Raji (cell line): ENCODE data around the gene UBE3A.

Experiments
- POLR2A ChIP-seq: IDR thresholded peaks from 2 replicates; pipeline ENCODE4 v1.6.1; 2011; ENCODE audit warnings: low read depth, low read length, control low read depth; ENCODE audit not compliant: insufficient read depth

Gene UBE3A

DNA sequence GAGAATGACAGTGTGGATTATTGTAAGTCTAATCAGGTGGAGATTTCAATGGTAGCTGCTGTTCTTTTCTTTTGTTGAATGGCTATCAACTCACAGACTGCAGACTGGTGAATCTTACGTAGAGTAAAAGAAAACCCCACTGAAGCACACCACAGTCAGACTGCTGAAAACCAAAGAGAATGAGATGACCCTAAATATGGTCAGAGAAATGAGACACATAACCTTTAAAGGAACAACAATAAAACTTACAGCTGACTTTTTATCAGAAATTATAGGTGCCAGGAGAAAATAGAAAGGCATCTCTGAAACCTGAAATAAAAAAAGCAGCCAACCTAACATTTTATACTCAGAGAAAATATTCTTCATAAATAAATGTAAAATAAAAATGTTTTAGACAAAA, 12.7 kb upstream of the UBE3A start:
- TF ChIP-seq POLR2A, result no peak

DNA sequence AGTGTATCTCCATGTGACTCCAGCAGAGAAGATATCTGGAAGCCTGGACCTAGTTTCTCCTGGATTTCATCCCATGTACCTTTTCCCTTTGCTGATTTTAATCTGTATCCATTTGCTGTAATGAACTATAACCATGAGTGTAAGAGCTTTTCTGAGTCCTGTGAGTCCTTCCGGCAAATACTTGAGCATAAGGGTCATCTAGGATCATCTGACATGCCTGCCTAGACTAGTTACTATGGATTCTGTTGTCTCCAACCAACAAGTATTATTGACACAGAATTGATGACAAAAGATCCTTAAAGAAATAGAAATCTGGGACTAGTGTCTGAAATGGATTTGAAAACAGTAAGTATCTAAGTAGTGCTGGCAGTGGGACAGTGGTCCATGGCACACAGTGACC, 11.3 kb upstream of the UBE3A start:
- no peak for TF ChIP-seq POLR2A

DNA sequence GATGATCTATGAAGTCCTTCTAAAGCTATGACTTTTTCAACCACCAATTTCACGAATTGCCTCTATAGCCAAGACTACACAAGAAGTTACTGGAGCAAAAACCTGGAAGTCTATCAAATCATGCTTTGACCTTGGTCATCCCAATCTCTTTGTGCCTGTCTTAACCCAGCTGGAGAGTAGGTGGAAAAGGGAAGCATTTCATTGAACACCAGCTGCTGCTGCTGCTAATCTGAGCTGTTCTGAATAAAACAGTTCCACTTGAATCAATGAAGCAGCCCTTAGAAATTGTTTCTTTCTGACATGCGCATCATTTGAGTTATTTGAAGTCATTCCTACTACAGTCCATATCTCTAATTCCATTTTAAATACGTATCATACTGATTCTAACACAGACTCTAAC, 7.3 kb upstream of the UBE3A start:
- no peak for TF ChIP-seq POLR2A

DNA sequence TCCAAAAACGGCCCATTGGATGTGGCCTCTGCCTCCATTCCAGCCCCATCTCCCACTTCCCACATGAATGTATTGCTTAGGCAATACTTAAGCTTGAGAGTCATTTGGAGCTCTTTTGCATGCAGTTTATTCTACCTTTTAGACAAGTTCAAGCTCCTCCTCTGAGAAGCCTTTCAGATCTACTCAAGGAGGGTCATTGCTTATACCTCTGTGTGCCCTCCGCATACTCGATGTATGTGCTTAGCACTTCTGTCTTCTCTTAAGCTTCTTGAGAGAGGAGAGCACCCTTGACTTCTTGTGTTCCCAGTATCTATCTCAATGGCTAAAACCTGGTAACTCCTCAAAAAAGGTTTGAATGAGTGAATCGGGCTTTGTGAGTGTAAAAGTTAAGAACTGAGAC, 6.6 kb upstream of the UBE3A start:
- TF ChIP-seq POLR2A, result no peak

DNA sequence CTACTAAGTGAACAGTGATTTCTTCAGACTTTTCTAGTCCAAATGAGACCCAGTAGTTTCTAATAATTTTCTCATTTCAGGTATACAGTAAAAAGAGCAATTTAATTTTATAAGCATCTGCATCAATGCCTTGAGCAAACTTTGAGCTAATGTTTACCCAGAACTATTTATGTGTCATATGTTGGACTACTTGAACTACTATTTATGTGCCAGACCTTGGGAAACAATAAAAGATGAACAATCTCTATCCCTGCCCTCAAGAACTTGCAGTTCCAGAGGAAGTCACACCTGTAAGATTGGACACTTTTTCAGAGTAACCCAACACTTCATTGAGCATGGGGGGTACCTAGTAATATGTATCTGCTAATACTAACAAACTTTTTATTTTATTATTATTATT, 2.3 kb upstream of the UBE3A start:
- no peak for TF ChIP-seq POLR2A

DNA sequence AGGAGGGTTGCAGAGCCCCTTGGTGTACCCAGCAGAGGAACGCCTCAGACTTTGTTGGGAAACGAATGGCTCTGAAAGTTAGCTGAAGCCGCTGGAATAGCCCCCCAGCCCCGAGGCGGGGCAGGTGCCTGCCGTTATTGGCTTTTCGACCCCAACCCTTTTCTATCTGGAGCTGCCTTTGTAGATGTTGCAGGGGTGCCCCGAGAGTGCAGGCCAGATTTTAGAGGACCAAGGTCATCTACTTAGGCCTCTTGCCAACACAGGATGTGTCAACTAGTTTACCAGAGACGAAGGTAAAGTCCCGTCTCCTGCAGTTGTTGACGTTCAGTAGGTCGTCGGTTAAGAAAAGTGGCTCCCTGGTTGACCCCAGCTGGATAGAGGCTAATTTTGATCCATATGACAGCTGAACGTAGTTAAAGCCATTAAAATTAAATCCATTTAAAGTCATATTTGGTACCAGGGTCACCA, 579 bp upstream of the UBE3A start:
- no peak for TF ChIP-seq POLR2A

DNA sequence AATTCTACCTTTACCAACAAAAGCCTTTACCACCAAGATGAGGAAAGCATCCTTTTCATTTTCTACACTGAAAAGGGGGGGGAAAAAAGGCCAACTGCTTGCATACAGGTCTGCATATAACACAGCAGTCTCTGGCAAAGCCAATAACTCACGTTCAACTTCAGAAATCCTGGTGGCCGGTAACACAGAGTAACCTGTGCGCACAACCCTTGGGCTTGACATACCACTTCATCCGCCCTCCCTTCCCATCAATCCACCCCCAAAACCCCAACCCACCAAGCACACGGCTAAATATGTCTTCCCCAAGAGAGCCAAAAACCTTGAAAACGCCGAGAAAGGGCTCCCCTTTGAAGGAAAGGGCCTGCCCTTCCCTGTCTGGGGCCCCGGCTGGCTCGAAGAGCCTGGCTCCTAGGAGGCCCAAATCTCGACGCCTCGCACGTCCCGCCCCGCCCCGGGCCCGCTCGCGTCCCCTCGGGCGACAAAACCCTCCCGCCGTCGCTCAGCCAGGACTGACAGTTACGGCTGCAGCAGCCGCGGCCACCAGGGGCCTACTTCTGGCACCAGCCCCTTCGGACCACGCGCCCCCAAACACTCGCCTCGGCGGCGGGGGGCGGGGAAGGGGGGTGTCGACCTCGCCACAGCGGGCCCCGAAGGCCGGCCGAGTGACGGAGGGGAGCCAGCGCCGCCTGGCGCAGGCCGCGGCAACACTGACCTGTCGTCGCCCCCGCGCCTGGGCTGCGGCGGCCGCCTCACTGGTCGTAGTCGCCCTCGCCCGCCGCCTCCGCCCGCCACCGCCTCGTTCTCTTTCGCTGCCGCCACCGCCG, 835 bp downstream of the UBE3A start:
- no peak for TF ChIP-seq POLR2A

DNA sequence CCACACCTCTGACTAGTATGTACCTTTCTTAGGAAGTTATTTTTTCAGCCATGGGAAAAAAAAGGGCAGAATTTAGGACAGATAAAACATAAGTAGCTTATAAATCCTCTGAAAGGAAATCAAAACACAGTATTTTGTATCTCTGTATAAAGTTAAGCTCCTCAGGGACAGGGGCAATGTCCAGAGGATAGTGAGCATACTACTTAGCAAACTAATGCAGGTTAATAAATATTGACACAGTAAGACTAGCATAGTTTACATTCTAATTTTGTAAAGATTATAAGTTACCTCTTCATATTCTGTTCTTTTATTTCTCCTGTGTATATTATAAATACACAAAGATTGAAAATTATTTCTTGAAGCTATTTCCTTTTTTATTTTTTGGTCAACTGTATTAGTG, 2.1 kb downstream of the UBE3A start:
- TF ChIP-seq POLR2A, result no peak

DNA sequence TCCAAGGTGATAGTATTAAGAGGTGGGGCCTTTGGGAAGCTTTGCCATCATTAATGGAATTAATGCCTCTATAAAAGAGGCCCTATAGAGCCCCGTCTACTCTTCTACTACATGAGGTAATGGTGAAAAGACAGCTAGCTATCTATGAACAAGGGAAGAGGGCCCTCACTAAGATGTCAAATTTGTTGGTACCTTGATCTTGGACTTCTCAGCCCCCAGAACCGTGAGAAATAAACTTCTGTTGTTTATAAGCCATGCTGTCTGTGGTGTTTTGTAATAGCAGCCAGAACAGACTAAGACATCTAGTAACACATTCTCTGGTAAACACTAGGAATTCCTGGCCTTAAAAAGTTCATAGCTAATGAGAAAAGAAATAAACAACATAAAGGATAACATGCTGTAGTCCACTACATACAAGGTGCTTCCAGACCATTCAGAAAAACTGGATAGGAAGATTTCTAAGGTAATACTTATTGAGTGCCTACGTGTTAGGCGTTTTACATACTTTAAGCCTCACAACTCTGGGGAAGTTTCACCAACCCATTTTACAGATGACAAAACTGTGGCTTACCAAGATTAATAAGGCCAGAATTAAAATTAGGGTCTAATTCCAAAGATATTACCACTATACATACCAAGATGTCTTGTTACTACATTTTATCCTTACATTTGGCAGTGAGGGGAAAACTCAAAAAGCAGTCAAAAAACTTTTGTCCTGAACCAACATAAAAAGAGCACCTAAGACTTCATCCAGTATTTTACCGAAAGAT, 3.2 kb downstream of the UBE3A start:
- no peak for TF ChIP-seq POLR2A

DNA sequence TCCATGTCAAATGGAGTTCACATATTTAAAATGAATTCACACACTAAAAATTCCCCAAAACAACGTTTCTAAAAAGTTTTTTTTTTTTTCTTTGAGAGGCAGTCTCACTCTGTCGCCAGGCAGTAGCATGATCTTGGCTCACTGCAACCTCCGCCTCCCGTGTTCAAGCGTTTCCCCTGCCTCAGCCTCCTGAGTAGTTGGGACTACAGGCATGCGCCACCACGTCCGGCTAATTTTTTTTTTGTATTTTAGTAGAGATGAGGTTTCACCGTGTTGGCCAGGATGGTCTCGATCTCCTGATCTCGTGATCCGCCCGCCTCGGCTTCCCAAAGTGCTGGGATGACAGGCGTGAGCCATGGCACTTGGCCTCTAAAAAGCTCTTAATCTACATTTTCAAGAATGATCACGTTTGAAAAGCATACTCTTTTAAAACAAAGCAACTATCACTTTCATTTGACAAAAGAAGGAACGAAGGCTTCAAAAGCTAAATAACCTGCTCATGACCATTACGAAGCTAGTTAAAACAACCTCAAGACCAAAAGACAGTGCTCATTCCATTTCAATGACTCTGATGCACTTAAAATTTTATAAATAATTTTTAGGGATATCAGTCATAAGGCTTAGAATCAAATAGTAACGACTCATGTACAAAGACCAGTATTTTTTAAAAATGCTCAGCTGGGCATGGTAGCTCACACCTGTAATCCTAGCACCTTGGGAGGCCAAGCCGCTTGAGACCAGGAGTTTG, 5.5 kb downstream of the UBE3A start:
- TF ChIP-seq POLR2A, result no peak

DNA sequence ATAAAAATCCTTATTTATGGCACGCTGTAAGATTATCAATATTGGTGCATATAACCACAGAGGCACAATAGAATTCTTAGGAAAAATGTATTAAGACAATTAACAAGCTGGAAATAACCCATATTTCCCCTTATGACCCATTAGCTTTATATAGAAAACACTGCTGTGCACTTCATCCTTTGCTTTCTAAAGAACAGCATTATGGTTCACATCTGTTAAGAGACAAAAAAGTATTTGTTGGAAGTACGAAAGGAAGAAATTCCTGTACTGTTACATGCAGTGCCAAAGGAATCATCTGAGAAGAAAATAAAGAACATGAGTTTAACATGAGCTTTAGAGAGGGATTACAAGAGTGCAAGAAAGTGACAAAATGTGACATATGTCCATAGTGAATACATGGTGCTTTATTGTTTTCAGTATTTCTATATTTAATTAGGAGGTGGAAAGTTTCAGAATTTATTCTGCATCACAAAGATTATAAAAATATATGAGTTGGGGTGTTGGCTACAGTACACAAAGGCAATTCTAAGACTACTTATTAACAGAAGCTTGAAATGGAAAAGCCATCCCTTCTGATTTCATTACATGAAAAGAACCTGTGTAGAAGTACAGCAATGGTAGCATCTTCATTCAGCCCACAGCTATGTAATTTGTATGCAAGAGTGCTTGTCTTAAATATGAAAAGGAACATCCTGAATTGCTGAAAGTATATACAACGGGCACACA, 6.8 kb downstream of the UBE3A start:
- no peak for TF ChIP-seq POLR2A

DNA sequence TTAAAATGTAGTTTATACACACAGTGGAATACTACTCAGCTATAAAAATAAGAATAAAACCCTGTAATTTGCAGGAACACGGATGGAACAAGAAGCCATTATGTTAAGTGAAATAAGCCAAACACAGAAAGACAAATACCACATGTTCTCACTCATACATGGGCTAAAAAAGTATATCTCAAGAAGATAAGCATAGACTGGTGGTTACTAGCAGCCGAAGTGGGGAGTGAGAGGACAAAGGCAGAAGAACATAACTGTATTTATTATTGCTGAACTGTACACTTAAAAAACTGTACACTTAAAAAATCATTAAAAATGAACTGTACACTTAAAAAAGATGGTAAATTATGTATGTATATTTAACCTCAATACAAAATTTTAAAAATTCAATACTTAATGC, 11.0 kb downstream of the UBE3A start:
- TF ChIP-seq POLR2A, result no peak

DNA sequence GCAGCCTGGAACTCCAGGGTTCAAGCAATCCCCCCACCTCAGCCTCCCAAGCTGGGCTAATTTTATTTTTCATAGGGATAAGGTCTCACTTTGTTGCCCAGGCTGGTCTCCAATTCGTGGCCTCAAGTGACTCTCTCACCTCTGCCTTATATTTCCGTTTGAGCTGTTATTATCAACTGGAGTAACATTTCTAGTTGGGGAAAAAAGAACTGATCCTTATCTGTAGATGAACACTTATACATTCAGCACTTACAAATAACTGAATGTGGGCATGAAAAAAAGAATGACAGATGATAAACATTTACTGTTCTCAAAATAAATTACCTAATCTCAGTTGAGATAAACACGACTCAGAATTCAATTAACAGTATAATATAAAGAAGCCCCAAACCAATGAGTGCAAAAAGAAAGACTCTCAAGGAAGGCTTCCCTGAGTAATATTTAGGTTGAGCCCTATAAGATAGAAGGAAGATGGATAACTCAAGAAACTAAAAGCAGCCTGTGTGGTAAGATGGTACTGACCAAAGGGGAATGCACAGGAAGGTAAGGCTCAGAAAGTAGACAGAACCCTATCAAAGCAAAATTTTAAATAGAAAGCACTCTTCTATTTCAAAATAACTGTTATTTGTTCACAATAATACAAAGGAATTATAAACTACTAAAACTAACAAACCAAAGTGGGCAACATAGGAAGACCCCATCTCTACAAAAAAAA, 11.8 kb downstream of the UBE3A start:
- TF ChIP-seq POLR2A, result no peak

DNA sequence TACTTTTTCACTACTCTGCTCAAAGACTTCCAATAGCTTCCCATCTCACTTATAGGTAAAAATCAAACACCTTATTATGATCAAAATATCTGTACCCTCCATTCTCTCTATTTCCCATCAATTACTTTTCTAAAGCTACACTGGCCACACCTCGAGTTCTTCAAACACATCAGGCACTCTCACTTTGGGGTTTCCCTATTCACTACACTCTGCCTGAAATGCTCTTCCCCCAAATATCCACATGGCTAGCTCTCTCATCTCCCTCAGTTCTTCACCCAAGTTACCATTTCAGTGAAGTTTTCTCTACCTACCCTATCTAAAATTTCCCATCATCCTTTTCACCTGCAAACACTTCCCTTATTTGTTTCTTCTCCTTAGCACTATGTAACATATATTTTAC, 14.8 kb downstream of the UBE3A start:
- TF ChIP-seq POLR2A, result no peak
